Measurements from ENCODE around the gene UMOD. TPM values are rescaled to one million over a fixed set of nuclear protein-coding genes. Genes with fewer than 3 reads are reported as not detected.

UMOD gene
- total RNA-seq, 4 donors from 2014 or later, result not detected

DNA sequence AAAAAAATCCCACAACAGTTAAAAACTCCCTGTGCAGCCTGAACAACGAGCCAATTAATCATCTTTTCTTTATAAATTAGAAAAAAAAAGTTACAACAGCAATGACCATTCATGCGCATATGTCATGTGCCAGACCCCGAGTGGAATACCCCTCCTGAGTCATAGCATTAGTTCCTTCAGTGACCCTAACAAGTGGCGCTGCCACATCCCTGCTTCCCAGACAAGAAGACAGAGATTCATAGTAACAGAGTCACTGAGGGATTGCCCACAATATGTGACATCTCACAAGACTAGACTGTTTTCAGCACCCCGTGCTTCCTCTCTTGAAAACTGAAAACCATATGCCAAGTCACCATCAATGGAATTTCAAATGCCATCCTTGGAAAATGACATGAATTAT is 7.9 kb downstream of the UMOD start:
- TF ChIP-seq, protein P1, sequence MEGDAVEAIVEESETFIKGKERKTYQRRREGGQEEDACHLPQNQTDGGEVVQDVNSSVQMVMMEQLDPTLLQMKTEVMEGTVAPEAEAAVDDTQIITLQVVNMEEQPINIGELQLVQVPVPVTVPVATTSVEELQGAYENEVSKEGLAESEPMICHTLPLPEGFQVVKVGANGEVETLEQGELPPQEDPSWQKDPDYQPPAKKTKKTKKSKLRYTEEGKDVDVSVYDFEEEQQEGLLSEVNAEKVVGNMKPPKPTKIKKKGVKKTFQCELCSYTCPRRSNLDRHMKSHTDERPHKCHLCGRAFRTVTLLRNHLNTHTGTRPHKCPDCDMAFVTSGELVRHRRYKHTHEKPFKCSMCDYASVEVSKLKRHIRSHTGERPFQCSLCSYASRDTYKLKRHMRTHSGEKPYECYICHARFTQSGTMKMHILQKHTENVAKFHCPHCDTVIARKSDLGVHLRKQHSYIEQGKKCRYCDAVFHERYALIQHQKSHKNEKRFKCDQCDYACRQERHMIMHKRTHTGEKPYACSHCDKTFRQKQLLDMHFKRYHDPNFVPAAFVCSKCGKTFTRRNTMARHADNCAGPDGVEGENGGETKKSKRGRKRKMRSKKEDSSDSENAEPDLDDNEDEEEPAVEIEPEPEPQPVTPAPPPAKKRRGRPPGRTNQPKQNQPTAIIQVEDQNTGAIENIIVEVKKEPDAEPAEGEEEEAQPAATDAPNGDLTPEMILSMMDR (IDR thresholded peaks at IDR 0.05; ENCODE audit: low read depth), result no peak

DNA sequence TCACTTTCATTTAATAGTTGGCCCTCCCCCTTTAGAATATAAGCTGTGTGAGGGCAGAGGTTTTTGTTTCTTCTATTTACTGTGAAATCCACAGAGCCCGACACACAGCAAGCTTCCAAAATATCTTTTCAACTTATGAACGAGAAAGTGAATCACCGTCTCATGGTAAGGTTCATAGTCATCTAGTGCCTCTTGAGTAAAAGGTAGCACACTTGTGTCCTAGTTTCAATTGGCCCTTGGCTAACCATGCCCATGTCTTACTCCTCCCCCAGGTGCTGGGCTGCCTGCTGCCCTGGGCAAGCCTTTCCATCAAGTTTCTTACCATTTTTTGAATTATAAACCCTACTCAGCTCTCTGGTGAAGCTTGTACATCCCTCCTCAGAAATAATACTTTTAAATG is 12.8 kb downstream of the UMOD start:
- TF ChIP-seq, protein P1 (IDR thresholded peaks at IDR 0.05; ENCODE audit: low read depth), result no peak

DNA sequence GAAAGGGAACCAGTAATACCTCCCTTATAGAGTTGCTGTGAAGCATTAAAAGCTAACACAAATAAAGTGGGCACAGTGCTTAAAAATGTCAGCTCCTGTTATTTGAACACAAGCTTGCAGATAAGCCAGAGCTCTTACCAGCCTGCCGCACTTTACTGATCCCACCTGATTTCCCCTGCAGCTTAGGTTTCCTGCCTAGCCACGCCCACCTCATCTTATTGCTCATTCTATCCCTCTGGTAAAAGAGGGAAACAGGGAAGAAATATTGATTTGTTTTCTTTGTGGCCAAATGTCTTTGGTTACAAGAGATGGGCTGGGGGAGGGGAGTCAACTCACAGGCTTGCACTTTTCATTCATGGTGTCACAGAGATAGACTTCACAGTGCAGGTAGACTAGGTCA is 15.6 kb downstream of the UMOD start:
- TF ChIP-seq, protein P1 (IDR thresholded peaks at IDR 0.05; ENCODE audit: low read depth), result no peak

DNA sequence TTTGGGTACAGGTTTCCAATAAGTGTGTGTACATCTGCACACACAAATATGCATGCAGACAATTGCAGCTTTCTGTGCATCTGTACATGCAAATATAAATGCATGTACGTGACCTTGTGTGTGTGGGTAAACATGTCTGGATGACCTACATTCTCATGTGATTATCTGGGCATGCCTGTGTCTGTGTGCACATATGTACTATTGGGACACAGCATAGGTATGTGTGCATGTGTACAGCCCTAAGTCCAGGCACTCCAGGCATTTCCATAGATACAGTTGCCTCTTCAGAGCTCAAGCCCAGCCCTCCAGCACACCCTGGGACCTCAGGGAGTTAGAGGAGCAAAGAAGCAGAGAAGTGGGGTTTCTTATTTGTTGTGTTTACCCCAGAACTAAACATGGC is 18.1 kb downstream of the UMOD start:
- TF ChIP-seq, protein P1 (IDR thresholded peaks at IDR 0.05; ENCODE audit: low read depth), result no peak

DNA sequence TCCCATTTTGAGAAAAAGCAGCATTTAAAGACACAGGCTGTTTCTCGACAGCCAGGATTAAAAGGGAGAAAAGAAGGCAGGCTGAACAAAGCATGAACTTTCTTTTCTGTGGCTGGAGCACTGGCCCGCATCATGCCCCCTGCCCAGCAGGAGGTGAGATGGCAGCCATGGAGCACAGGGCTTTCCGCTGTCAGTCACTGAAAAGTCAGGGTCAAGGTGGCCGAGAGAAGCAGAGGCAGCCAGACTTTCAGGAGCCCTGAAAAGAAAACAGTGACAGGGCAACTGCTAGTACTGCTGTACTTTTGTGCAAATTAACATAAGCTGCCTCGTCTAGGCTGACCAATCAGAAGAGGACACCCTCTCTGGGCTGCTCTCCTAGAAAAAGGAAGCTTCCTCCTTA is 19.4 kb downstream of the UMOD start:
- TF ChIP-seq, protein P1 (IDR thresholded peaks at IDR 0.05; ENCODE audit: low read depth), result no peak

DNA sequence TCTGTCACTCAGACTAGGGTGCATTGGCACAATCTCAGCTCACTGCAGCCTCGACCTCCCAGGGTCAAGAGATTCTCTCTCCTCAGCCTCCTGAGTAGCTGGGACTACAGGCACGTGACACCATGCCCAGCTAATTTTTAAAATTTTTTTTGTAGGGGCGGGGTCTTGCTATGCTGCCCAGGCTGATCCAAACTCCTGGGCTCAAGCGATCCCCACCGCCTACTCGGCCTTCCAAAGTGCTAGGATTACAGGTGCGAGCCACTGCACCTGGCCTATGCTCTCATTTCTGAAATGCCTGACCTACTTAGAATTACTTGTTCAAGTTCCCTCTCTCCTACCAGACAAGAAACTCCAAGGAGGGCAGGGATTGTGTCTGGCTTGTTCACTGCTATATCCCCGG is 20.1 kb downstream of the UMOD start:
- TF ChIP-seq, protein P1 (IDR thresholded peaks at IDR 0.05; ENCODE audit: low read depth), result no peak

DNA sequence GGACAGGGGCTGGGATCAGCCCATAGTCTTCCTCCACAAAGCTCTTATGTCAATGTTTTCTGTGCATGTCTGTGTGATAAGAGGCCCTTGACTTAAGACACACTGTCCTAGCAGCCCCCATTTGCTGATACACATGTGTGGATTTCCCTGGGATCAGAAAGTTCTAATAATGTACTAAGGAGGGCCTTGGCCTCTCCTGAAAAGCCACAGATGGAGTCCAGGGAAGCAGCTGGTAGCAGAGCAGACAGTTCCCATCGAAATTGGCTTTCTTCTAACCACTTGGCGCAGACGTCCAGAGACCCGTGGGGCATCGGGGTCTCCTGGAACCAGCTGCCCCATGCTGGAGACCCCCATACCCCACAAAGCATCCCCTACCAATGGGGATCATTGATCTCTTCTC is 20.9 kb downstream of the UMOD start:
- TF ChIP-seq, protein P1 (IDR thresholded peaks at IDR 0.05; ENCODE audit: low read depth), result no peak
